K562 (cell line): ENCODE results near the gene BAIAP3. TPM values are rescaled to one million over a fixed set of nuclear protein-coding genes. Genes with fewer than 3 reads are reported as not detected.

ENCODE experiments used
- ATAC-seq: fragments of 200-7000 bp; cut with Tn5 transposase; 3 replicates; pipeline ENCODE4 v1.9.1; 2020; ENCODE audit warnings: moderate library complexity
- BruUV-seq: library from RNA; stranded (reverse); fragments of 400-500 nt; replicated peaks from 2 replicates; lab custom pipeline; 2021; lab: Mats Ljungman, UMichigan
- CTCF ChIA-PET: fragments of 300-600 bp; formaldehyde crosslinking; extraction: SDS; loops from one replicate; lab custom pipeline; 2021; ENCODE audit warnings: low intra/inter-chr PET ratio; lab: Yijun Ruan, JAX
- POLR2A ChIA-PET: fragments of 300-600, 350-650 bp; sonication (Branson Sonifier 250); formaldehyde crosslinking; extraction: SDS; loops from one replicate; lab custom pipeline; 2021; ENCODE audit warnings: antibody characterized with exemption, inconsistent platforms; lab: Yijun Ruan, JAX
- DNase-seq, 4 experiments: peaks; one replicate each; pipeline versions ENCODE4 v3.0.0 to v3.0.0-alpha.2; 2011 to 2018; ENCODE audit warnings: low spot score in 3 of 4, mixed read lengths in 3 of 4; ENCODE audit errors: extremely low read depth in 1 of 4
- FAIRE-seq: peaks from 2 replicates; lab custom pipeline; 2011; peaks lifted over from hg19 to GRCh38; lab: Jason Lieb, UNC
- H2AFZ ChIP-seq: 2 replicates; pipeline ENCODE4 v1.6.0; 2011; ENCODE audit warnings: low read depth, low read length, control low read depth, inconsistent platforms
- H3K27ac ChIP-seq: fragments of 200-600 bp; 3 replicates; pipeline ENCODE4 v1.8.0; 2011; ENCODE audit warnings: low read depth, mild to moderate bottlenecking, control low read depth, inconsistent platforms, low read length, moderate library complexity, mixed read lengths; ENCODE audit errors: extremely low read depth
- H3K27me3 ChIP-seq, 2 experiments: fragments of 300-600 bp in 1 of 2; 2 replicates in 1 of 2; 3 replicates in 1 of 2; pipeline versions ENCODE4 v1.6.0 to v1.8.0; 2011; ENCODE audit warnings: inconsistent platforms in 2 of 2, low read length in 2 of 2, mild to moderate bottlenecking in 1 of 2, mixed read lengths in 1 of 2, moderate library complexity in 1 of 2; ENCODE audit not compliant: control insufficient read depth in 2 of 2, insufficient read depth in 2 of 2
- H3K36me3 ChIP-seq: fragments of 300-600 bp; 3 replicates; pipeline ENCODE4 v1.8.0; 2011; ENCODE audit warnings: mild to moderate bottlenecking, low read length, inconsistent platforms; ENCODE audit not compliant: control insufficient read depth, insufficient read depth
- H3K4me1 ChIP-seq, 2 experiments: fragments of 200-600 bp in 1 of 2; replicated peaks in 1 of 2; 2 replicates in 1 of 2; 3 replicates in 1 of 2; pipeline versions ENCODE4 v1.5.1 to v1.8.0; 2011; ENCODE audit warnings: inconsistent platforms in 2 of 2, low read length in 2 of 2, mild to moderate bottlenecking in 1 of 2, mixed read lengths in 1 of 2, moderate library complexity in 1 of 2; ENCODE audit not compliant: control insufficient read depth in 2 of 2, insufficient read depth in 2 of 2
- H3K4me2 ChIP-seq: 2 replicates; pipeline ENCODE4 v1.6.1; 2011; ENCODE audit warnings: low read length, control low read depth, inconsistent platforms, mixed read lengths; ENCODE audit not compliant: insufficient read depth
- H3K4me3 ChIP-seq: fragments of 200-600 bp; sonication (generic), shearing (Covaris generic); 2 replicates; pipeline ENCODE4 v1.5.1; 2016; ENCODE audit warnings: control low read depth, inconsistent platforms
- H3K79me2 ChIP-seq: fragments of 200-600 bp; 3 replicates; pipeline ENCODE4 v1.8.0; 2011; ENCODE audit warnings: low read length, inconsistent platforms; ENCODE audit not compliant: control insufficient read depth, insufficient read depth
- H3K9ac ChIP-seq, 2 experiments: 2 replicates each; pipeline versions ENCODE4 v1.6.0 to v1.6.1; 2011; ENCODE audit warnings: low read depth in 2 of 2, low read length in 2 of 2, control low read depth in 1 of 2, inconsistent platforms in 1 of 2, mild to moderate bottlenecking in 1 of 2, mixed read lengths in 1 of 2; ENCODE audit not compliant: insufficient read depth in 1 of 2
- H3K9me1 ChIP-seq: one replicate; pipeline ENCODE4 v1.6.0; 2011; ENCODE audit warnings: inconsistent platforms, mild to moderate bottlenecking, low read length, moderate library complexity; ENCODE audit not compliant: control insufficient read depth, insufficient read depth
- H3K9me3 ChIP-seq: replicated peaks from 2 replicates; pipeline ENCODE4 v1.5.1; 2011; ENCODE audit warnings: low read depth, low read length, inconsistent platforms; ENCODE audit not compliant: control insufficient read depth, insufficient read depth
- H4K20me1 ChIP-seq: replicated peaks from 2 replicates; pipeline ENCODE4 v1.6.1; 2011; ENCODE audit warnings: low read length, inconsistent platforms, mixed read lengths; ENCODE audit not compliant: control insufficient read depth, insufficient read depth
- BCOR ChIP-seq: fragments of 450-650 bp; IDR thresholded peaks from 2 replicates; pipeline ENCODE4 v1.6.1; 2016
- C11orf30 ChIP-seq: fragments of 450-650 bp; IDR thresholded peaks from 2 replicates; pipeline ENCODE4 v1.6.1; 2016; ENCODE audit warnings: low read depth, mild to moderate bottlenecking
- CC2D1A ChIP-seq: fragments of 450-650 bp; IDR thresholded peaks from 2 replicates; pipeline ENCODE4 v1.6.1; 2017; ENCODE audit warnings: mild to moderate bottlenecking
- CHD4 ChIP-seq: fragments of 200-600 bp; sonication (generic); IDR thresholded peaks from 3 replicates; pipeline ENCODE4 v1.6.1; 2012; ENCODE audit warnings: low read depth, mild to moderate bottlenecking, mixed read lengths, low read length, inconsistent platforms; ENCODE audit not compliant: insufficient read depth, insufficient replicate concordance, poor library complexity, severe bottlenecking
- CREB3 ChIP-seq: fragments of 450-650 bp; conservative IDR thresholded peaks from 2 replicates; pipeline ENCODE4 v1.6.1; 2016; ENCODE audit warnings: missing genetic modification characterization, low read depth, mild to moderate bottlenecking, missing compliant biosample characterization, moderate library complexity
- CREBBP ChIP-seq: IDR thresholded peaks from one replicate; pipeline ENCODE4 v1.6.1; 2012; ENCODE audit warnings: low read depth, mild to moderate bottlenecking, control low read depth, inconsistent platforms, low read length
- CTCF ChIP-seq, 3 experiments: IDR thresholded peaks in 2 of 3; conservative IDR thresholded peaks in 1 of 3; 2 replicates each; pipeline ENCODE4 v1.5.1; 2011 to 2012; ENCODE audit warnings: low read length in 3 of 3, mild to moderate bottlenecking in 3 of 3, control low read depth in 2 of 3, improper control_type of control experiment in 1 of 3, inconsistent platforms in 1 of 3, low read depth in 1 of 3, mixed read lengths in 1 of 3, moderate library complexity in 1 of 3; ENCODE audit not compliant: insufficient read depth in 2 of 3
- DMBX1 ChIP-seq: fragments of 250-450 bp; sonication (Bioruptor Pico); IDR thresholded peaks from 2 replicates; pipeline ENCODE4 v1.8.0; 2022; ENCODE audit warnings: inconsistent platforms, mild to moderate bottlenecking, moderate library complexity, borderline replicate concordance
- FOXP1 ChIP-seq: sonication (generic); formaldehyde crosslinking; IDR thresholded peaks from 2 replicates; pipeline ENCODE4 v1.8.0; 2022; ENCODE audit warnings: mild to moderate bottlenecking, missing genetic modification reagents
- HDAC2 ChIP-seq: fragments of 450-650 bp; IDR thresholded peaks from 2 replicates; pipeline ENCODE4 v1.6.1; 2016; ENCODE audit warnings: mild to moderate bottlenecking
- KAT7 ChIP-seq: sonication (generic); formaldehyde crosslinking; IDR thresholded peaks from 2 replicates; pipeline ENCODE4 v1.8.0; 2022; ENCODE audit warnings: missing genetic modification reagents, mild to moderate bottlenecking, borderline replicate concordance
- KDM1A ChIP-seq, 2 experiments: fragments of 450-650 bp; IDR thresholded peaks; 2 replicates each; pipeline ENCODE4 v1.6.1; 2016; ENCODE audit warnings: mild to moderate bottlenecking in 2 of 2
- NCOR1 ChIP-seq: fragments of 450-650 bp; IDR thresholded peaks from 2 replicates; pipeline ENCODE4 v1.6.1; 2016; ENCODE audit warnings: mild to moderate bottlenecking, moderate library complexity
- PCBP1 ChIP-seq: fragments of 200-400 bp; formaldehyde crosslinking; IDR thresholded peaks from 2 replicates; pipeline ENCODE4 v1.6.1; 2018; ENCODE audit warnings: mild to moderate bottlenecking, low read depth, low read length; ENCODE audit not compliant: poor library complexity, severe bottlenecking
- PHF8 ChIP-seq: fragments of 200-600 bp; sonication (generic); IDR thresholded peaks from 2 replicates; pipeline ENCODE4 v1.6.1; 2012; ENCODE audit warnings: mixed run types, mild to moderate bottlenecking, inconsistent platforms, low read length, moderate library complexity, borderline replicate concordance
- RCOR1 ChIP-seq, 2 experiments: IDR thresholded peaks; 2 replicates each; pipeline ENCODE4 v1.6.1; 2012; ENCODE audit warnings: low read depth in 2 of 2, low read length in 2 of 2, borderline replicate concordance in 1 of 2, improper control_type of control experiment in 1 of 2
- SETDB1 ChIP-seq: IDR thresholded peaks from one replicate; pipeline ENCODE4 v1.6.1; 2012; ENCODE audit warnings: low read length, control low read depth, inconsistent platforms
- ZNF24 ChIP-seq: fragments of 450-650 bp; IDR thresholded peaks from 2 replicates; pipeline ENCODE4 v1.6.1; 2016
- ZNF589 ChIP-seq: fragments of 200-800 bp; sonication (Bioruptor generic); IDR thresholded peaks from 2 replicates; pipeline ENCODE4 v1.6.1; 2016; ENCODE audit warnings: low read depth, missing genetic modification characterization, missing compliant biosample characterization
- ZNF77 ChIP-seq: fragments of 250-450 bp; sonication (Bioruptor Pico); IDR thresholded peaks from 2 replicates; pipeline ENCODE4 v1.5.0; 2020
- WGBS: fragments of 100-300 bp; shearing (Covaris generic); methylation state at CpG from one replicate; pipeline ENCODE4 v1.1.6; 2016; ENCODE audit warnings: low coverage, mixed read lengths; ENCODE audit not compliant: insufficient coverage; ENCODE audit errors: missing lambda C conversion rate; 5-methylcytosine and 5-hydroxymethylcytosine counted together
- in situ Hi-C: fragments of 300-500 bp; cut with MboI; formaldehyde crosslinking; loops from 4 replicates; pipeline ENCODE4 v1.15.0; 2018; ENCODE audit warnings: inconsistent platforms, mixed read lengths
- intact Hi-C: fragments of 100-400 bp; cut with micrococcal nuclease; formaldehyde crosslinking; loops from 2 replicates; pipeline ENCODE4 v1.14.2; 2022
- polyA plus RNA-seq, 8 experiments: library from polyadenylated mRNA; depleted of rRNA in 4 of 8; stranded (reverse) in 5 of 8; unstranded in 3 of 8; fragments of >200 nt; fragmentation: Nextera tagmentation in 2 of 8; fragmentation: Illumina TruSeq in 1 of 8; extraction: Ambion mirVana in 2 of 8; extraction: Trizol in 1 of 8; gene quantifications; 2 replicates each; pipeline versions ENCODE4 v1.2.1 to v1.2.3, GENCODE V29; 2011 to 2014; ENCODE audit warnings: inconsistent platforms in 1 of 8, missing spikeins in 1 of 8
- total RNA-seq, 7 experiments: library from RNA; depleted of rRNA in 6 of 7; stranded (reverse); fragments of >200 nt in 6 of 7; fragmentation: Illumina TruSeq in 2 of 7; extraction: Trizol in 2 of 7; gene quantifications; 2 replicates each; pipeline versions ENCODE4 v1.2.1 to v1.2.3, GENCODE V29; 2011 to 2021; ENCODE audit warnings: low replicate concordance in 1 of 7

Gene BAIAP3
- total and polyA plus RNA-seq, 9 of the 15 experiments (the other 6 are each of a cell fraction or from before 2014, with no cell fraction given), result 0.03 to 4.5 (median 0.57) TPM; not detected in 1

- TSS peak; percentile 94 for BruUV-seq
- TF ChIP-seq KDM1A (IDR thresholded peaks at IDR 0.05) (peak; percentile 60 to 73; a peak in 3 of 4 replicates), CREBBP (no peak), RCOR1 (IDR thresholded peaks at IDR 0.05; ENCODE audit: borderline replicate concordance in 1 of 2, low read depth in 2 of 2, low read length in 2 of 2) (peak in 1 of 2 experiments; percentile 67; a peak in 2 of 4 replicates), ZNF24 (peak; percentile 4; the same call in 1 of the 2 replicates), BCOR (peak; percentile 98), ZNF589 (CRISPR knock-in tag) (no peak), PCBP1 (peak; percentile 24), NCOR1 (no peak), DMBX1 (CRISPR knock-in tag) (0 out of 2 replicates have a peak, but pooled peaks have one; percentile 35), CC2D1A (0 out of 2 replicates have a peak, but pooled peaks have one; percentile 36), CTCF (IDR thresholded peaks at IDR 0.05 in 2 of 3, conservative IDR thresholded peaks at IDR 0.05 in 1 of 3; ENCODE audit: insufficient read depth in 2 of 3, low read depth in 1 of 3, low read length in 3 of 3) (peak in 1 of 3 experiments; percentile 47; a peak in 2 of 6 replicates), C11orf30 (no peak), SETDB1 (no peak), CHD4 (peak; percentile 93), FOXP1 (no peak), CREB3 (tag) (0 out of 2 replicates have a peak, but pooled peaks have one; percentile 23), KAT7 (no peak), PHF8 (no peak), HDAC2 (peak; percentile 65; the same call in 1 of the 2 replicates), ZNF77 (no peak)
These were observed 2.3 kb upstream of the BAIAP3 start for GRCh38 chr16:1330931-1331711.

More at GRCh38 chr16:1330931-1331711, 2.3 kb upstream of the BAIAP3 start:
- in situ Hi-C loops, result no loop called here
- H3K4me3 ChIP-seq, result peak overlapping the region; percentile 31
- H3K79me2 ChIP-seq, result no peaks in the 10 kb centered on the region
- 65% methylated on average over 22 of the region's 22 CpGs for WGBS
- H3K36me3 ChIP-seq, result no peaks in the 10 kb centered on the region
- ATAC-seq (peak; percentile 9), DNase-seq (no peak), FAIRE-seq (no peak)
- peak overlapping the region; percentile 90 for H3K27ac ChIP-seq
- peak overlapping the region; percentile 77 to 80 for H3K9ac ChIP-seq
- ChIA-PET POLR2A (interaction anchor here (0.5 to 2.0 kb wide), 11 partner anchors 12 to 824 kb away, joined by 3 to 15 read pairs (median 4); partner anchors contain the start of genes TRAF7 and UBE2I), CTCF (no interaction called here)
- 0 out of 2 replicates have a peak, but pooled peaks cover 9% of the 10 kb centered on the region for H4K20me1 ChIP-seq
- peak overlapping the region; percentile 77 for H3K4me2 ChIP-seq
- H3K9me3 ChIP-seq, result 0 out of 2 replicates have a peak, but pooled peaks cover 4% of the 10 kb centered on the region
- intact Hi-C loops, result loop anchor here (2.0 kb wide), 1 partner anchor 22 kb away; the partner anchor contains the start of gene UBE2I
- peaks cover 6 to 15% of the 10 kb centered on the region in 2 experiments; a peak in 3 of 5 replicates for H3K27me3 ChIP-seq
- peaks cover 17 to 68% of the 10 kb centered on the region in 2 experiments for H3K4me1 ChIP-seq
- H3K9me1 ChIP-seq, result no peaks in the 10 kb centered on the region
- peak overlapping the region; percentile 86 for H2AFZ ChIP-seq
